RWPE1 (cell line): ENCODE results near the gene CHCHD3.

ENCODE experiments used
- CTCF ChIA-PET: fragments of 350-600 bp; sonication (Branson Sonifier 250); formaldehyde crosslinking; extraction: SDS; loops from one replicate; lab custom pipeline; 2021; lab: Yijun Ruan, JAX
- POLR2A ChIA-PET: fragments of 400-600 bp; formaldehyde crosslinking; extraction: SDS; loops from one replicate; lab custom pipeline; 2020; ENCODE audit warnings: antibody characterized with exemption; ENCODE audit not compliant: low non-redundant PET; lab: Yijun Ruan, JAX
- DNase-seq: peaks from one replicate; pipeline ENCODE4 v3.0.0; 2012; ENCODE audit warnings: low spot score
- H3K27ac ChIP-seq: fragments of 450-650 bp; 2 replicates; pipeline ENCODE4 v1.5.1; 2017
- TF ChIP-seq, protein P1 (sequence below): fragments of 450-650 bp; conservative IDR thresholded peaks from 2 replicates; pipeline ENCODE4 v1.5.1; 2017; ENCODE audit warnings: low read depth, mild to moderate bottlenecking

CHCHD3 gene

DNA sequence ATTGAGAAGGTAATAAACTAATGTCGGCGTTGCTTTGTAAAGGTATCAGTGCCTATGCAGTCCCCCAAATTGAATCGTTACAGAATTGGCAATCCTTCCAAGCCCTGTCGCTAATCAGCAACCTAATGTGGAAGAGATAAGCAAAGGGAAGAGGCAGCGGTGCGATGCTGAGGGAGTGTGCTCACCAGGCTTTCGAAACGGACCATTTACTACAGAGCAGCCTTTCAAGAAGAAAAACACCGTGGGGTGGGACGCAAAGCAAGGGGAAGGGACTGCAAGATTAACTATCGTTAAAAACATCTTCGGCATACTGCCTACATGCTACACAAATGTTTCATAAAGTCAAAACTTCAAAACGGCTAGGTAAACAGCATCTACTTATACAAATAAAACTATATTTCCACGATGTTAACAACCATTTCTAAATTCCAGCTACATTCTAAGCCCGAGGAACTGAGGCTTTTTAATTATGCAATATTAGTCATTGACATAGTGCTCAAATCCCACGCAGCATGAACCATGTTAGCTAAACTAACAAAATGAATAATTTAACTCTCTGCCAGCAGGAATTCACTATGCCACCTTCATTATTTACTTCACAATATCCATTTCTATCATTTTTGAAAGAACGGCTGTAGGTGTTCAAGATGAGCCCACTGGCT lies 85.2 kb downstream of the CHCHD3 start:
- POLR2A ChIA-PET = no interaction called here
- CTCF ChIA-PET = no interaction called here
- DNase-seq = no peak
- no peak overlapping the region for H3K27ac ChIP-seq
- TF ChIP-seq, protein P1, sequence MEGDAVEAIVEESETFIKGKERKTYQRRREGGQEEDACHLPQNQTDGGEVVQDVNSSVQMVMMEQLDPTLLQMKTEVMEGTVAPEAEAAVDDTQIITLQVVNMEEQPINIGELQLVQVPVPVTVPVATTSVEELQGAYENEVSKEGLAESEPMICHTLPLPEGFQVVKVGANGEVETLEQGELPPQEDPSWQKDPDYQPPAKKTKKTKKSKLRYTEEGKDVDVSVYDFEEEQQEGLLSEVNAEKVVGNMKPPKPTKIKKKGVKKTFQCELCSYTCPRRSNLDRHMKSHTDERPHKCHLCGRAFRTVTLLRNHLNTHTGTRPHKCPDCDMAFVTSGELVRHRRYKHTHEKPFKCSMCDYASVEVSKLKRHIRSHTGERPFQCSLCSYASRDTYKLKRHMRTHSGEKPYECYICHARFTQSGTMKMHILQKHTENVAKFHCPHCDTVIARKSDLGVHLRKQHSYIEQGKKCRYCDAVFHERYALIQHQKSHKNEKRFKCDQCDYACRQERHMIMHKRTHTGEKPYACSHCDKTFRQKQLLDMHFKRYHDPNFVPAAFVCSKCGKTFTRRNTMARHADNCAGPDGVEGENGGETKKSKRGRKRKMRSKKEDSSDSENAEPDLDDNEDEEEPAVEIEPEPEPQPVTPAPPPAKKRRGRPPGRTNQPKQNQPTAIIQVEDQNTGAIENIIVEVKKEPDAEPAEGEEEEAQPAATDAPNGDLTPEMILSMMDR = no peak

DNA sequence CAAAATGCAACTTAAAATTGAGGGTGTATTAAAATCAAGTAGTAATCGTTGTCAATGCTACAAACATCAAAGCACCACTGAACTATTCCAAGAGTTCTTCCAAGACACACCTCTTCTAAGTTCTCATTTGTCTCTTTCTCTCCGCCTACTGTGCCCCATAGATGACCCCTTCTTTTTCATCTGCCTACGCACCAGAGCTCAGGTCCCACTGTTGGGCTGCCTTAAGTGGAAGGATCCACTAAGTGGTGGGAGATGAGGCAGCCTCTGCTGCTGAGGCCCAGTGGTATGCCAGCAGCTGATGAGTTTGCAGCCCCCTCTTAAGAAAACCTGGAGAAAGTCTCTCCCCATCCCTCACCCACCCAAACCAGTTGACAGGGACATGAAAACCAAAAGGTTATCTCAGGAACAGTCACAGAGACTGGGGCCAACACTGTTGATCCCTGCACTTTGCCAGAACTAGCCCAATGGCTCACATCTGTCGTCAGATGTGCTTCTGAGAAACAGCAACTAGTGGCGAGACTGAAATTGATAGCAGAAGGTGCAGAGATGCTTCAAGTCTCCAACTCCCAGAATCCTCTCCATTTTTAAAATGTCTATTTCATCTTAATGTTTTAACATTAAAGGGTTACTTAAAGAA lies 88.4 kb downstream of the CHCHD3 start:
- no peak overlapping the region for H3K27ac ChIP-seq
- DNase-seq = no peak
- ChIA-PET POLR2A (no interaction called here), CTCF (no interaction called here)
- TF ChIP-seq, protein P1 = no peak

DNA sequence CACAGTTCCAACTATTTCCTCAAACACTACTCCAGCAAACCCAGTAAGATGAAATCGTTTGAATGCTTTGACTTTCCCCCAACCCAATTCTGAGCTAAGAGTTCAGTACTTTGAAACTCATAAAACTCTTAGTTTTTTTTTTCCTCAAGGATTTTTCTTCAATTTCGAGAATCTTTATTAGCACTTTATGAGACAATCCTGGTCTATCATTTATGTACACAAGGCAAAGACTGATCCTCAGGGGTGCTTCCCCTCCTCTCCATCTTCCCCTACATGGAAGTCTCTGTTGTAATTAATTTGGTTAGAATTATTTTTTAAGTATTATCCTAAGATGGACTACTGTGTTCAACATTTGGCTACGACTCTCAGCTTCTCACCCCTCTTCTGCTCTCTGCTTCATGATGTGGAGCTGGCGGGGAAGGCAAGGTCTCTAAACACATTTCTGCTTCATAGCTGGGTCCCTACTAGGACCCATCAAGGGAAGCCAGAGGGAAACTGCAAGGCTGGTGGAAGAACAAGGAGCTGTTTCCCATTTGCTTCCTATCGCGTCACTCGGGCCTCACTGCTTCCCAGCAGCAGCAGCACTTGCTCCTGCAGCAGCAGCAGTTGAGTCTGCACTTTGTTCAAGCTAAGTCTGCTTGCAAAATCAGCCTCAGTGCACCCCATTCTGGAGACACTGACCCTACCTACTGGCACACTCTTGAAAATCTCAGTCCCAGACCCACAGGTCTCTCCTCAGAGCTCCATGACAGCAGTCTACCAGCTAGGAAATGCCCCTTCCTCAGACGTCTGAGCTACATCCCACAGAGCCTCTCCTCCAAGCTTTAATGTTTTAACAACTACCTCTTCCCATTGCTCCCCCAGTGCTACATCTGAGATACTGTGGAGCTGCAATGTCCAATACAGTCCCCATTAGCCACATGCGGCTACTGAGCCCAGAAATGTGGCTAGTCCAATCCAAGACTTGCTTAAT lies 90.0 kb downstream of the CHCHD3 start:
- ChIA-PET POLR2A (no interaction called here), CTCF (interaction anchor here (0.6 kb wide), 1 partner anchor 26 kb away, joined by 3 read pairs; no protein-coding TSS in a partner anchor)
- H3K27ac ChIP-seq = no peak overlapping the region
- no peak for DNase-seq
- TF ChIP-seq, protein P1 = no peak

DNA sequence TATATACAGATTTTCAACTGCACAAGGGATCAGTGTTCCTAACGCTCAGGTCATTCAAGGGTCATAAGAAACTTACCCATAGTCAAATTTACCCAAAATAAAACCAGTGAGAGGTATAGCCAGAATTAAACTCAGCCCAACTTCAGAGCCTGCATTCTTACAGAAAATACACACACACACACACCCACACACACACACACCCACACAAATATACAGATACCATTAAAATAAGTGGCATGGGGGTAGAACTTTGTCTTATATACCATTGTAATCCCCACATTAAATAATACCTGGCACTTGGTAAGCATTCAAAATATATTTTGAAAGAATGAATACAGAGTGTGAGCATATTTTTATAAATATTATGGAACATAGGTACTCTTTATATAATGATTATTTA lies 93.8 kb downstream of the CHCHD3 start:
- TF ChIP-seq, protein P1 = no peak
- POLR2A ChIA-PET = no interaction called here
- CTCF ChIA-PET = no interaction called here
- no peak overlapping the region for H3K27ac ChIP-seq
- no peak for DNase-seq

DNA sequence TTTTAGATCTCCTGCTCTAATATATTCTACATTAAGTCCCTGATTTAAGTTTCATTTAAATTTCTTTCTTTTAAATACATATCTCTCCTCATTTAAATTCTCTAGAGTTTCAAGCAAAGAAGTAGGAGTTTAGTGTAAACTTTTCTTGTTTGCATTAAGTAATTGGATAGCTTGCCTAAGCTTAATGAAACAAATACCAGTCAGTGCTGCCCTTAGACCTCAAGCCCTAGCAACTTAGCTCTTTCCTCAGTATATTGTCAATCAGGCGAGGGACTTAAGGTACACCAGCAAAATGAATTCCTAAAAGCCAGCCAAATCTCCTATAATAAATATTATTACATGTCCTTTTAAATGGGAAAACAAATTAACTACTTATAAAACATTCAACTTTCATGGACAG lies 101.5 kb downstream of the CHCHD3 start:
- POLR2A ChIA-PET = no interaction called here
- no peak for DNase-seq
- TF ChIP-seq, protein P1 = no peak
- CTCF ChIA-PET = no interaction called here
- no peak overlapping the region for H3K27ac ChIP-seq

DNA sequence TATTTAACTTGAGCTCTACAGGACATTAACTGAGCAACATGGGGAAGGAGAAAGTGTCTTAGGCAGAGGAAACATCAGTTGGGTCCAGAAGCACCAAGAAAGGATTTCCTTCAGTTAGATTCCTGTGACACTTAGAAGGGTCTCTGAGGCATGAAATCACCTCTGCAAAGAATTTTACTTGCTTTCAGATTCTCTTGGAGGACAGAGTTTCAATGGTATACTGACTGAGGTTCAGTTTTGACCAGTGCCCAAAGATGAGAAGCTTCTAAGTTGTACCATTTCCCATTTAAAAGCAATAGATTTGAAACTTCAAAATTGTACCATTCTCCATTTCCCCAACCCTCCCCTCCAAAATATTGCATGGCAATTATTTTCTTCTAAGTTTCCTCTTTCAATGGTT lies 102.4 kb downstream of the CHCHD3 start:
- ChIA-PET POLR2A (no interaction called here), CTCF (no interaction called here)
- H3K27ac ChIP-seq = no peak overlapping the region
- DNase-seq = no peak
- TF ChIP-seq, protein P1 = no peak
